Astrocyte (in vitro differentiated cells and primary cell): ENCODE data around the gene CPNE2.

ENCODE experiments used
- CTCF ChIP-seq: IDR thresholded peaks from 2 replicates; pipeline ENCODE4 v1.5.1; 2011; ENCODE audit warnings: low read depth, mild to moderate bottlenecking, inconsistent platforms, low read length, moderate library complexity; ENCODE audit not compliant: insufficient read depth
- EZH2 ChIP-seq: IDR thresholded peaks from 2 replicates; pipeline ENCODE4 v1.6.1; 2012; ENCODE audit warnings: mild to moderate bottlenecking, low read length, inconsistent platforms; ENCODE audit not compliant: insufficient read depth

GRCh38 chr16:57043248-57043647 is 49.1 kb upstream of the CPNE2 start:
- TF ChIP-seq CTCF (no peak), EZH2 (no peak)
